ENCODE data around the gene SDC1. TPM values are rescaled to one million over a fixed set of nuclear protein-coding genes. Genes with fewer than 3 reads are reported as not detected.

SDC1 gene
- total and polyA plus RNA-seq, 2 donors, result 6.8 to 18.9 TPM

DNA sequence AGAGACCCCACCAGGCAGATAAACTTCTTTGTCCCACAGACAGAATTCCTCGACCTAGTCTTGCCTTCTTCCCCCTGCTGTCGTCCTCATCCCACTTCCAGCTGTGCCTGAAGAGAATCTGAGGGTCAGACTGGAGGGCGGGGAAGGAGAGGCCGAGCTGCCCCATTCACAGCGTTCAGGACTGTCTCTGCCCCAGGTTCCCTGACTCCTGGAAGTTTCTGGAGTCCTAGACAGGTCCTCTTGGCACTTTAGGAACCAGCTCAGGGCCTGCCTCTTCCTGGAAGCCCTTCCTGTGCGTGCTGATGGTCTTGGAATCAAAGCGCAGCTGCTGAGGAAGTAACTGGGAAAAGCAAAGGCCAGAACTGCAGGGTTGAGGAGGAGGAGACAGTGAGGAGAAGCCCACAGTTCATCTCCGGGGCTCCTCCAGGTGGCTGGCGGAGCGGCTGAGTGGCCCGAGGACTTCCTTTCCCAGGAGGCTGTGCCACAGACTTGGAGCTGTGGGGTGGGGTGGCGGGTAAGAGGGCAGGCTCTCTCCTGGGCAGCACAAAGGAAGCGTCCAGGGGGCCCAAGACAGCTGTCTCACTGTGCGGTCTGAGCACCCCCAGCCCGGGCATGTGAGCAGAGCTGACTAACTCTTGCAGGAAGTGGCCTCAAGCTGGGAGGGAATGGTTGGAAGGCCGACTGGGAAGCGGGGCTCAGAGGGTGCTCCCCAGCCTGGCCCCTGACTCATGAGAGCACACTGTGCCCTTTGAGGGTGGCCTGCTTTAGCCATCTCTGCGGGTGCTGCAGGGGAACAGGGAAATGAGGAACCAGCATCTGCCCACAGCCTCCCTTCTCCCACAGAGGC lies 39.5 kb downstream of the SDC1 start:
- H3K9me3 ChIP-seq (ENCODE audit: control insufficient read depth in 2 of 2, insufficient read depth in 1 of 2, low read length in 1 of 2), result no peaks in the 10 kb centered on the region
- no peaks in the 10 kb centered on the region for H3K27me3 ChIP-seq (ENCODE audit: control insufficient read depth in 2 of 2, insufficient read depth in 1 of 2, low read length in 1 of 2)
- no peak overlapping the region for H3K27ac ChIP-seq (ENCODE audit: low read depth in 1 of 2, low read length in 1 of 2)
- DNase-seq (ENCODE audit: low read depth in 6 of 9, low spot score in 9 of 9), result no peak
- peaks cover 0 to 7% of the 10 kb centered on the region in 2 donors for H3K4me1 ChIP-seq (ENCODE audit: control insufficient read depth in 2 of 2, insufficient read depth in 2 of 2, low read length in 2 of 2)
- no peaks in the 10 kb centered on the region for H3K36me3 ChIP-seq (ENCODE audit: control insufficient read depth in 2 of 2, insufficient read depth in 2 of 2, low read length in 1 of 2)
- WGBS, result 83% methylated on average over 18 of the region's 18 CpGs
- H3K4me3 ChIP-seq (ENCODE audit: low read length in 2 of 2), result no peak overlapping the region

DNA sequence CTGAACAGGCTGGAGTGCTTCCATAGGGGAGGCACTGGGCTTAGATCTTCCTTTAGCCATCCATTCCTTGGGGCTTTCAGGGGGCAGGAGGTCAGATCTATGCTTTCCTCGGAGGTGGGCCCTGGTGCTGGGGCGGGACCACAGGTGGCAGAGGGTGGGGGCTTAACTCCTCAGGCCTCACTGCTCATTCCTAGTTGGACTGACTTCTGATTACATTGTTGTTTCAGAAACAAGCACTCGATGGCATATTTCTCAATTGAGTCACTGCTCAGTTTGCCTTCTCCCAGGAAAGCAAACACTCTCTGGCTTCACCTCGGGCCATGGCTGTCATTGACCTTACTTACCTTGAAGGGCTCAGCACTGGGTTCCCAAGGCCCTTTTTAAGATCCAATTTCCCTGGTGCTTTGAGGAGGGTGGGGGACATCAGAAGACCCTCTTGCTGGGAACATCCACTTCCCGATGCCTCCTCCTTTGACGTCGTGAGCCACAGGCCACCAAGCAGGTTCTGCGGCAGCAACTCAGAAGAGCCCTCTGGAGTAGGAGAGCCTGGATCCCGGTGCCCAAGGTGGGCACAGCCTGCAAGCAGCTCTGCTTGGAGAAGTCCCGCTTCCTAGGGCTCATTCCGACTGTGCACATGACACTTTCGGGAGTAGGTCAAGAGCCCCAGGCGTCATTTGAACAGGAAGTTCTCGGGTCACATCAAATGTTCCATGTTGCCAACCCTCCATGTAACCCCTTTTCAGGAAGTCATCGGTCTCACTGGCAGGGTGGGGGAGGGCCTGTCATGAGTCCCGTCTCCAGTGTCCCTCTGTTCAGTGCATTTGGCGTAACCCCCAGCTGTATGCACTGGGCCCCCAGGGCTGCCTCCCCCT lies 40.6 kb downstream of the SDC1 start:
- no peak overlapping the region for H3K4me3 ChIP-seq (ENCODE audit: low read length in 2 of 2)
- peaks cover 0 to 7% of the 10 kb centered on the region in 2 donors for H3K4me1 ChIP-seq (ENCODE audit: control insufficient read depth in 2 of 2, insufficient read depth in 2 of 2, low read length in 2 of 2)
- DNase-seq (ENCODE audit: low read depth in 6 of 9, low spot score in 9 of 9), result no peak

GRCh38 chr2:20183373-20183772 lies 41.6 kb downstream of the SDC1 start:
- Histone ChIP-seq H3K9me3 (ENCODE audit: control insufficient read depth in 2 of 2, insufficient read depth in 1 of 2, low read length in 1 of 2) (no peaks in the 10 kb centered on the region), H3K27me3 (ENCODE audit: control insufficient read depth in 2 of 2, insufficient read depth in 1 of 2, low read length in 1 of 2) (no peaks in the 10 kb centered on the region), H3K4me3 (ENCODE audit: low read length in 2 of 2) (no peak overlapping the region), H3K27ac (ENCODE audit: low read depth in 1 of 2, low read length in 1 of 2) (no peak overlapping the region), H3K36me3 (ENCODE audit: control insufficient read depth in 2 of 2, insufficient read depth in 2 of 2, low read length in 1 of 2) (no peaks in the 10 kb centered on the region), H3K4me1 (ENCODE audit: control insufficient read depth in 2 of 2, insufficient read depth in 2 of 2, low read length in 2 of 2) (peaks cover 0 to 7% of the 10 kb centered on the region in 2 donors)
- DNase-seq (ENCODE audit: low read depth in 6 of 9, low spot score in 9 of 9), result no peak
- WGBS, result 57% methylated on average over 1 of the region's 1 CpG

More for the DNA sequence above, 40.6 kb downstream of the SDC1 start:
- no peak overlapping the region for H3K27ac ChIP-seq (ENCODE audit: low read depth in 1 of 2, low read length in 1 of 2)
- 90% methylated on average over 17 of the region's 17 CpGs for WGBS
- H3K27me3 ChIP-seq (ENCODE audit: control insufficient read depth in 2 of 2, insufficient read depth in 1 of 2, low read length in 1 of 2), result no peaks in the 10 kb centered on the region
- no peaks in the 10 kb centered on the region for H3K36me3 ChIP-seq (ENCODE audit: control insufficient read depth in 2 of 2, insufficient read depth in 2 of 2, low read length in 1 of 2)
- no peaks in the 10 kb centered on the region for H3K9me3 ChIP-seq (ENCODE audit: control insufficient read depth in 2 of 2, insufficient read depth in 1 of 2, low read length in 1 of 2)

DNA sequence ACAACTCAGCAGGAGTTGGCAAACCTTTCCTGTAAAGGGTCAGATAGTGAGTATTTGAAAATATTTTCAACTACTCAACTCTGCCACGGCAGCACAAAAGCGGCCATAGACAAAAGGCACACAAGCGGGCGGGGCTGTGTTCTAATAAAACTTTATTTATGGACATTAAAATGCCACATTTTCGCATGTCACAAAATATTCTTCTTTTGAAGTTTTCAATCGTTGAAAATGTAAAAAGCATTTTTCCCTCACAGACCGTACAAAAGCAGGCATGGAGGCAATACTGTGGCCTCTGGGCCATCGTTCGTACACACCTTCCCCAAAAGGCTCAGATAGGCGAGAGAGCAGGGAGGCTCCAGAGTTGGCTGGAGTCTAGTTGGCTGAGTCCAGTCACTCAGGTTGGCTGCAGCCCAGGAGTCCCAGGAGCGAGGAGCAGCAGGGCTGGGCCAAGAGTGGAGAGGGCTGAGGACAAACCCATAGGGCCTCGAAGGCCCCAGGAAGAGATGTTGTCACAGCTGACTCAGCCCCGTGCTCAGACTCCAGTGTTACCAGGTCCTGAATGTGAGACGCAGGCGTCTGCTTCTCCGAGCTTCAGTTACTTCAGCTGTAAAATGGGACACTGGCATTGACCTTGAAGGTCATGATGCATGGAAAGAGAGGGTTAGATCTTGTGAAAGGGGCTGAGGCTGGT lies 42.5 kb downstream of the SDC1 start:
- Histone ChIP-seq H3K27me3 (ENCODE audit: control insufficient read depth in 2 of 2, insufficient read depth in 1 of 2, low read length in 1 of 2) (no peaks in the 10 kb centered on the region), H3K4me1 (ENCODE audit: control insufficient read depth in 2 of 2, insufficient read depth in 2 of 2, low read length in 2 of 2) (peaks cover 0 to 7% of the 10 kb centered on the region in 2 donors), H3K27ac (ENCODE audit: low read depth in 1 of 2, low read length in 1 of 2) (no peak overlapping the region), H3K9me3 (ENCODE audit: control insufficient read depth in 2 of 2, insufficient read depth in 1 of 2, low read length in 1 of 2) (no peaks in the 10 kb centered on the region), H3K36me3 (ENCODE audit: control insufficient read depth in 2 of 2, insufficient read depth in 2 of 2, low read length in 1 of 2) (no peaks in the 10 kb centered on the region), H3K4me3 (ENCODE audit: low read length in 2 of 2) (no peak overlapping the region)
- DNase-seq (ENCODE audit: low read depth in 6 of 9, low spot score in 9 of 9), result no peak
- WGBS, result 95% methylated on average over 16 of the region's 16 CpGs

- no peak for DNase-seq (ENCODE audit: low read depth in 6 of 9, low spot score in 9 of 9)
- WGBS, result 93% methylated on average over 7 of the region's 7 CpGs
Measured at GRCh38 chr2:20181761-20182160, 43.2 kb downstream of the SDC1 start.

GRCh38 chr2:20180676-20181648 lies 44.0 kb downstream of the SDC1 start:
- H3K27ac ChIP-seq (ENCODE audit: low read depth in 1 of 2, low read length in 1 of 2), result no peak overlapping the region
- H3K27me3 ChIP-seq (ENCODE audit: control insufficient read depth in 2 of 2, insufficient read depth in 1 of 2, low read length in 1 of 2), result no peaks in the 10 kb centered on the region
- no peak for DNase-seq (ENCODE audit: low read depth in 6 of 9, low spot score in 9 of 9)
- H3K4me1 ChIP-seq (ENCODE audit: control insufficient read depth in 2 of 2, insufficient read depth in 2 of 2, low read length in 2 of 2), result peaks cover 0 to 2% of the 10 kb centered on the region in 2 donors
- 97% methylated on average over 17 of the region's 17 CpGs for WGBS
- no peak overlapping the region for H3K4me3 ChIP-seq (ENCODE audit: low read length in 2 of 2)
- H3K9me3 ChIP-seq (ENCODE audit: control insufficient read depth in 2 of 2, insufficient read depth in 1 of 2, low read length in 1 of 2), result no peaks in the 10 kb centered on the region
- H3K36me3 ChIP-seq (ENCODE audit: control insufficient read depth in 2 of 2, insufficient read depth in 2 of 2, low read length in 1 of 2), result no peaks in the 10 kb centered on the region

More at GRCh38 chr2:20181761-20182160, 43.2 kb downstream of the SDC1 start:
- Histone ChIP-seq H3K4me3 (ENCODE audit: low read length in 2 of 2) (no peak overlapping the region), H3K27me3 (ENCODE audit: control insufficient read depth in 2 of 2, insufficient read depth in 1 of 2, low read length in 1 of 2) (no peaks in the 10 kb centered on the region), H3K4me1 (ENCODE audit: control insufficient read depth in 2 of 2, insufficient read depth in 2 of 2, low read length in 2 of 2) (peaks cover 0 to 7% of the 10 kb centered on the region in 2 donors), H3K9me3 (ENCODE audit: control insufficient read depth in 2 of 2, insufficient read depth in 1 of 2, low read length in 1 of 2) (no peaks in the 10 kb centered on the region), H3K27ac (ENCODE audit: low read depth in 1 of 2, low read length in 1 of 2) (no peak overlapping the region), H3K36me3 (ENCODE audit: control insufficient read depth in 2 of 2, insufficient read depth in 2 of 2, low read length in 1 of 2) (no peaks in the 10 kb centered on the region)

DNA sequence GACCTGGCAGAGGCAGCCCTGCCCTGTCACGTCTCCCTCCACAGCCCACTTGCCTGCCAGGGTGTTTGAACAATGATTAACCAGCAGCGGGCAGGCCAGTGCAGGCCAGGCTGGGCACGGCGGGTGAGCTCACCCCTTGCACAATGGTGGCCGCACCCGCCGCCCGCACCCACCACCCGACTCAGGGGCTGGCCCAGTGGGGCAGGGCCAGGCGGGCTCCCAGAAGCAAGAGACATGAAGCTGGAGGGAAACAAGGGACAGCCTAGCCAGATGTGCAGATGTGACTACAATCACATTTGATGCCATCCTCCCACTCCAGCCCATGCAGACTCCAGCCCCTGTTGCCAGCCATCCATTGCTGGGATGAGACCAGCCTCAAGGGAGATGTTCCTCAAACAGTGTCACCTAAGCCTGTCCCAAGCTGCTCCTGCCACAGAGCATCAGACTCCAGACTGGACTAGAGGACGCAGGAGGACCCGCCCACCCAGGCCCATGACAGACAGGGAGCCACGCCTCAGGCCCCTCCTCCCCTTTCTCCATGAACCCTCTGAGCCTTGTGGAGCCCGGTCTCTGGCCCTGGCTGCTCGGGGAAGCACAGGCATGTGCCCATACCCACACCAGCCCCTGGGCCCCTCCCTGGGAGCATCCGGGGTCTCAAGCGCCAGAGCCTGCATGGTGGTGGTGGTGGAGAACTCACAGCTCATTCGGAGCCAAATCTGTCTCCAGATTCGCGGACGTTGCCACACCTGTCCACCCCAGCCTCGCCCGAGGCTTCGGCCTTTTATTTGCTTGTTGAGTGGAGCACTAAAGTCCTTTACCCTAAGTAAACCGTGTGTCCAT lies 45.0 kb downstream of the SDC1 start:
- Histone ChIP-seq H3K4me3 (ENCODE audit: low read length in 2 of 2) (no peak overlapping the region), H3K9me3 (ENCODE audit: control insufficient read depth in 2 of 2, insufficient read depth in 1 of 2, low read length in 1 of 2) (no peaks in the 10 kb centered on the region), H3K27ac (ENCODE audit: low read depth in 1 of 2, low read length in 1 of 2) (no peak overlapping the region), H3K4me1 (ENCODE audit: control insufficient read depth in 2 of 2, insufficient read depth in 2 of 2, low read length in 2 of 2) (no peaks in the 10 kb centered on the region), H3K36me3 (ENCODE audit: control insufficient read depth in 2 of 2, insufficient read depth in 2 of 2, low read length in 1 of 2) (no peaks in the 10 kb centered on the region), H3K27me3 (ENCODE audit: control insufficient read depth in 2 of 2, insufficient read depth in 1 of 2, low read length in 1 of 2) (no peaks in the 10 kb centered on the region)
- 95% methylated on average over 25 of the region's 25 CpGs for WGBS
- no peak for DNase-seq (ENCODE audit: low read depth in 6 of 9, low spot score in 9 of 9)

- DNase-seq (ENCODE audit: low read depth in 6 of 9, low spot score in 9 of 9), result no peak
- no peak overlapping the region for H3K4me3 ChIP-seq (ENCODE audit: low read length in 2 of 2)
- no peaks in the 10 kb centered on the region for H3K36me3 ChIP-seq (ENCODE audit: control insufficient read depth in 2 of 2, insufficient read depth in 2 of 2, low read length in 1 of 2)
- no peaks in the 10 kb centered on the region for H3K9me3 ChIP-seq (ENCODE audit: control insufficient read depth in 2 of 2, insufficient read depth in 1 of 2, low read length in 1 of 2)
- no peak overlapping the region for H3K27ac ChIP-seq (ENCODE audit: low read depth in 1 of 2, low read length in 1 of 2)
- WGBS, result 93% methylated on average over 3 of the region's 3 CpGs
- H3K27me3 ChIP-seq (ENCODE audit: control insufficient read depth in 2 of 2, insufficient read depth in 1 of 2, low read length in 1 of 2), result no peaks in the 10 kb centered on the region
- H3K4me1 ChIP-seq (ENCODE audit: control insufficient read depth in 2 of 2, insufficient read depth in 2 of 2, low read length in 2 of 2), result no peaks in the 10 kb centered on the region
Measured at GRCh38 chr2:20179466-20179754, 45.5 kb downstream of the SDC1 start.
